Mesenchymal stem cell (in vitro differentiated cells and primary cell): ENCODE results near the gene ZBTB7C.

Experiments used
- DNase-seq: peaks from one replicate; pipeline ENCODE4 v3.0.0-alpha.2; 2013
- H2AFZ ChIP-seq: one replicate; pipeline ENCODE4 v1.6.1; 2013; ENCODE audit warnings: low read depth, mild to moderate bottlenecking, control low read depth, inconsistent platforms, low read length, moderate library complexity
- H2AK5ac ChIP-seq: 2 replicates; pipeline ENCODE4 v1.6.1; 2013; ENCODE audit warnings: low read length, moderate library complexity, mild to moderate bottlenecking, inconsistent platforms; ENCODE audit not compliant: severe bottlenecking
- H2BK120ac ChIP-seq: one replicate; pipeline ENCODE4 v1.6.1; 2013; ENCODE audit warnings: low read depth, mild to moderate bottlenecking, inconsistent platforms, low read length, moderate library complexity
- H2BK12ac ChIP-seq, 2 experiments: one replicate each; pipeline ENCODE4 v1.6.1; 2013; ENCODE audit warnings: inconsistent platforms in 2 of 2, low read length in 2 of 2, mild to moderate bottlenecking in 2 of 2, moderate library complexity in 2 of 2, control low read depth in 1 of 2
- H2BK15ac ChIP-seq: one replicate; pipeline ENCODE4 v1.6.1; 2013; ENCODE audit warnings: mild to moderate bottlenecking, low read depth, inconsistent platforms; ENCODE audit not compliant: poor library complexity, severe bottlenecking
- H2BK5ac ChIP-seq: 2 replicates; pipeline ENCODE4 v1.6.1; 2013; ENCODE audit warnings: low read depth, mild to moderate bottlenecking, low read length, control low read depth, inconsistent platforms; ENCODE audit not compliant: poor library complexity, severe bottlenecking
- H3K14ac ChIP-seq, 2 experiments: one replicate each; pipeline ENCODE4 v1.6.1; 2013; ENCODE audit warnings: inconsistent platforms in 2 of 2, low read length in 2 of 2, control low read depth in 1 of 2, mild to moderate bottlenecking in 1 of 2, moderate library complexity in 1 of 2
- H3K18ac ChIP-seq, 2 experiments: one replicate each; pipeline ENCODE4 v1.6.1; 2013; ENCODE audit warnings: inconsistent platforms in 2 of 2, low read length in 2 of 2, control low read depth in 1 of 2, low read depth in 1 of 2, mild to moderate bottlenecking in 1 of 2
- H3K23ac ChIP-seq, 2 experiments: one replicate each; pipeline ENCODE4 v1.6.1; 2013; ENCODE audit warnings: inconsistent platforms in 2 of 2, low read length in 2 of 2, mild to moderate bottlenecking in 2 of 2, moderate library complexity in 2 of 2, control low read depth in 1 of 2
- H3K27ac ChIP-seq: 2 replicates; pipeline ENCODE4 v1.5.1; 2013; ENCODE audit warnings: mild to moderate bottlenecking, moderate library complexity, low read length, control low read depth, inconsistent platforms; ENCODE audit not compliant: poor library complexity, severe bottlenecking
- H3K27me3 ChIP-seq, 2 experiments: 2 replicates each; pipeline versions ENCODE4 v1.6.1 to v1.7.0; 2013; ENCODE audit warnings: low read length in 2 of 2, mild to moderate bottlenecking in 2 of 2, moderate library complexity in 2 of 2, control low read depth in 1 of 2, inconsistent platforms in 1 of 2; ENCODE audit not compliant: control insufficient read depth in 1 of 2, insufficient read depth in 1 of 2
- H3K36me3 ChIP-seq, 2 experiments: 2 replicates each; pipeline versions ENCODE4 v1.6.1 to v1.7.0; 2013; ENCODE audit warnings: low read length in 2 of 2, control low read depth in 1 of 2, inconsistent platforms in 1 of 2, low read depth in 1 of 2, mild to moderate bottlenecking in 1 of 2; ENCODE audit not compliant: insufficient read depth in 2 of 2, control insufficient read depth in 1 of 2
- H3K4ac ChIP-seq, 2 experiments: one replicate each; pipeline ENCODE4 v1.6.1; 2013; ENCODE audit warnings: inconsistent platforms in 2 of 2, low read length in 2 of 2, mild to moderate bottlenecking in 2 of 2, moderate library complexity in 2 of 2, control low read depth in 1 of 2, low read depth in 1 of 2
- H3K4me1 ChIP-seq: 2 replicates; pipeline ENCODE4 v1.6.1; 2013; ENCODE audit warnings: low read depth, low read length, control low read depth; ENCODE audit not compliant: control insufficient read depth, insufficient read depth
- H3K4me2 ChIP-seq: 2 replicates; pipeline ENCODE4 v1.6.1; 2013; ENCODE audit warnings: low read length, mild to moderate bottlenecking, inconsistent platforms; ENCODE audit not compliant: poor library complexity, severe bottlenecking
- H3K4me3 ChIP-seq, 2 experiments: 2 replicates each; pipeline versions ENCODE4 v1.5.1 to v1.7.0; 2013; ENCODE audit warnings: low read length in 2 of 2, mild to moderate bottlenecking in 2 of 2, control low read depth in 1 of 2, low read depth in 1 of 2; ENCODE audit not compliant: insufficient read depth in 1 of 2
- H3K79me1 ChIP-seq: replicated peaks from 2 replicates; pipeline ENCODE4 v1.6.1; 2013; ENCODE audit warnings: mild to moderate bottlenecking, control low read depth, low read length, inconsistent platforms; ENCODE audit not compliant: poor library complexity, severe bottlenecking
- H3K9ac ChIP-seq: 2 replicates; pipeline ENCODE4 v1.7.0; 2013; ENCODE audit warnings: mild to moderate bottlenecking, low read length, moderate library complexity
- H3K9me3 ChIP-seq: 2 replicates; pipeline ENCODE4 v1.7.0; 2013; ENCODE audit warnings: mild to moderate bottlenecking, low read length; ENCODE audit not compliant: control insufficient read depth
- H4K8ac ChIP-seq: one replicate; pipeline ENCODE4 v1.6.1; 2013; ENCODE audit warnings: inconsistent platforms, mild to moderate bottlenecking, low read length, moderate library complexity
- H4K91ac ChIP-seq: one replicate; pipeline ENCODE4 v1.6.1; 2013; ENCODE audit warnings: mild to moderate bottlenecking, low read length, inconsistent platforms
- WGBS: methylation state at CpG from one replicate; pipeline ENCODE4 v1.1.7; 2013; ENCODE audit warnings: mixed read lengths; 5-methylcytosine and 5-hydroxymethylcytosine counted together

ZBTB7C gene

GRCh38 chr18:48208432-48209140, 200.6 kb downstream of the ZBTB7C start:
- WGBS: 63% methylated on average over 2 of the region's 4 CpGs
- Histone ChIP-seq H2BK12ac (no peak overlapping the region), H3K14ac (no peak overlapping the region), H3K9ac (no peak overlapping the region), H4K8ac (no peak overlapping the region), H2BK5ac (no peak overlapping the region), H3K4me3 (no peak overlapping the region), H2AFZ (no peak overlapping the region), H2AK5ac (no peak overlapping the region), H2BK15ac (no peak overlapping the region), H3K27ac (no peak overlapping the region), H4K91ac (no peak overlapping the region), H3K79me1 (no peaks in the 10 kb centered on the region), H3K4me2 (no peak overlapping the region), H3K23ac (no peak overlapping the region), H3K36me3 (no peaks in the 10 kb centered on the region), H3K4me1 (no peaks in the 10 kb centered on the region), H3K4ac (no peak overlapping the region), H2BK120ac (no peak overlapping the region), H3K27me3 (peaks cover 13 to 35% of the 10 kb centered on the region in 2 experiments), H3K18ac (no peak overlapping the region), H3K9me3 (peaks cover 3% of the 10 kb centered on the region)
- DNase-seq: no peak

GRCh38 chr18:48207733-48208132, 201.4 kb downstream of the ZBTB7C start:
- Histone ChIP-seq H2AK5ac (no peak overlapping the region), H3K4me2 (no peak overlapping the region), H4K91ac (no peak overlapping the region), H3K9me3 (peaks cover 3% of the 10 kb centered on the region), H3K23ac (peak overlapping the region in 1 of 2 experiments; percentile 78), H3K14ac (no peak overlapping the region), H3K4me1 (no peaks in the 10 kb centered on the region), H2BK12ac (no peak overlapping the region), H3K18ac (no peak overlapping the region), H3K27me3 (peaks cover 13 to 29% of the 10 kb centered on the region in 2 experiments), H3K9ac (no peak overlapping the region), H2BK120ac (no peak overlapping the region), H3K4me3 (no peak overlapping the region), H3K4ac (no peak overlapping the region), H3K27ac (no peak overlapping the region), H3K36me3 (no peaks in the 10 kb centered on the region), H3K79me1 (no peaks in the 10 kb centered on the region), H4K8ac (no peak overlapping the region), H2BK5ac (no peak overlapping the region), H2AFZ (no peak overlapping the region), H2BK15ac (no peak overlapping the region)
- no peak for DNase-seq
- WGBS: 88% methylated on average over 2 of the region's 2 CpGs

GRCh38 chr18:48206887-48207286, 202.3 kb downstream of the ZBTB7C start:
- H4K8ac ChIP-seq: no peak overlapping the region
- H3K27ac ChIP-seq: no peak overlapping the region
- H2AFZ ChIP-seq: no peak overlapping the region
- H2BK120ac ChIP-seq: no peak overlapping the region
- H2BK12ac ChIP-seq: no peak overlapping the region
- H3K36me3 ChIP-seq: no peaks in the 10 kb centered on the region
- no peak overlapping the region for H3K4ac ChIP-seq
- H4K91ac ChIP-seq: no peak overlapping the region
- peaks cover 3% of the 10 kb centered on the region for H3K9me3 ChIP-seq
- H2BK15ac ChIP-seq: no peak overlapping the region
- H3K23ac ChIP-seq: no peak overlapping the region
- H2AK5ac ChIP-seq: no peak overlapping the region
- no peaks in the 10 kb centered on the region for H3K4me1 ChIP-seq
- no peak overlapping the region for H3K9ac ChIP-seq
- no peak overlapping the region for H3K4me2 ChIP-seq
- H3K14ac ChIP-seq: no peak overlapping the region
- H3K18ac ChIP-seq: no peak overlapping the region
- no peak overlapping the region for H3K4me3 ChIP-seq
- H2BK5ac ChIP-seq: no peak overlapping the region
- no peaks in the 10 kb centered on the region for H3K79me1 ChIP-seq
- H3K27me3 ChIP-seq: peaks cover 13 to 22% of the 10 kb centered on the region in 2 experiments
- no peak for DNase-seq
- WGBS: no CpG with 5 or more reads among the region's 4 CpGs

GRCh38 chr18:48203961-48204666, 205.1 kb downstream of the ZBTB7C start:
- H3K27ac ChIP-seq: no peak overlapping the region
- no peak overlapping the region for H3K18ac ChIP-seq
- H4K91ac ChIP-seq: no peak overlapping the region
- H2AK5ac ChIP-seq: no peak overlapping the region
- H3K4ac ChIP-seq: no peak overlapping the region
- H3K4me1 ChIP-seq: no peaks in the 10 kb centered on the region
- peaks cover 11 to 35% of the 10 kb centered on the region in 2 experiments for H3K27me3 ChIP-seq
- DNase-seq: no peak
- no peaks in the 10 kb centered on the region for H3K79me1 ChIP-seq
- H3K36me3 ChIP-seq: no peaks in the 10 kb centered on the region
- 78% methylated on average over 5 of the region's 6 CpGs for WGBS
- no peak overlapping the region for H2BK120ac ChIP-seq
- no peak overlapping the region for H4K8ac ChIP-seq
- H2BK12ac ChIP-seq: no peak overlapping the region
- no peaks in the 10 kb centered on the region for H3K9me3 ChIP-seq
- no peak overlapping the region for H3K9ac ChIP-seq
- no peak overlapping the region for H3K4me3 ChIP-seq
- no peak overlapping the region for H3K14ac ChIP-seq
- no peak overlapping the region for H2BK15ac ChIP-seq
- no peak overlapping the region for H3K23ac ChIP-seq
- H3K4me2 ChIP-seq: no peak overlapping the region
- no peak overlapping the region for H2AFZ ChIP-seq
- no peak overlapping the region for H2BK5ac ChIP-seq
